ENCODE results near the gene RRAS. TPM values are rescaled to one million over a fixed set of nuclear protein-coding genes. Genes with fewer than 3 reads are reported as not detected.

The RRAS gene
- total and polyA plus RNA-seq, 12 donors: 6.8 to 180 (median 42.3) TPM

GRCh38 chr19:49601482-49602038, 38.4 kb downstream of the RRAS start:
- Histone ChIP-seq H3K9me3 (replicated peaks in 1 of 3) (no peaks in the 10 kb centered on the region), H3K4me3 (no peak overlapping the region), H3K36me3 (replicated peaks in 1 of 2) (peaks cover 0 to 88% of the 10 kb centered on the region in 2 donors), H3K27ac (no peak overlapping the region), H3K4me1 (replicated peaks in 1 of 2) (no peaks in the 10 kb centered on the region), H3K27me3 (no peaks in the 10 kb centered on the region)
- intact Hi-C loops (cut with DNase I): no loop called here
- no peak for DNase-seq
- 94 to 96% (median 95%) methylated on average over 19 to 37 of the region's 38 CpGs for WGBS, 4 donors
- TF ChIP-seq, protein P1, sequence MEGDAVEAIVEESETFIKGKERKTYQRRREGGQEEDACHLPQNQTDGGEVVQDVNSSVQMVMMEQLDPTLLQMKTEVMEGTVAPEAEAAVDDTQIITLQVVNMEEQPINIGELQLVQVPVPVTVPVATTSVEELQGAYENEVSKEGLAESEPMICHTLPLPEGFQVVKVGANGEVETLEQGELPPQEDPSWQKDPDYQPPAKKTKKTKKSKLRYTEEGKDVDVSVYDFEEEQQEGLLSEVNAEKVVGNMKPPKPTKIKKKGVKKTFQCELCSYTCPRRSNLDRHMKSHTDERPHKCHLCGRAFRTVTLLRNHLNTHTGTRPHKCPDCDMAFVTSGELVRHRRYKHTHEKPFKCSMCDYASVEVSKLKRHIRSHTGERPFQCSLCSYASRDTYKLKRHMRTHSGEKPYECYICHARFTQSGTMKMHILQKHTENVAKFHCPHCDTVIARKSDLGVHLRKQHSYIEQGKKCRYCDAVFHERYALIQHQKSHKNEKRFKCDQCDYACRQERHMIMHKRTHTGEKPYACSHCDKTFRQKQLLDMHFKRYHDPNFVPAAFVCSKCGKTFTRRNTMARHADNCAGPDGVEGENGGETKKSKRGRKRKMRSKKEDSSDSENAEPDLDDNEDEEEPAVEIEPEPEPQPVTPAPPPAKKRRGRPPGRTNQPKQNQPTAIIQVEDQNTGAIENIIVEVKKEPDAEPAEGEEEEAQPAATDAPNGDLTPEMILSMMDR (IDR thresholded peaks at IDR 0.05): no peak
- TF ChIP-seq POLR2A (IDR thresholded peaks at IDR 0.05): no peak

DNA sequence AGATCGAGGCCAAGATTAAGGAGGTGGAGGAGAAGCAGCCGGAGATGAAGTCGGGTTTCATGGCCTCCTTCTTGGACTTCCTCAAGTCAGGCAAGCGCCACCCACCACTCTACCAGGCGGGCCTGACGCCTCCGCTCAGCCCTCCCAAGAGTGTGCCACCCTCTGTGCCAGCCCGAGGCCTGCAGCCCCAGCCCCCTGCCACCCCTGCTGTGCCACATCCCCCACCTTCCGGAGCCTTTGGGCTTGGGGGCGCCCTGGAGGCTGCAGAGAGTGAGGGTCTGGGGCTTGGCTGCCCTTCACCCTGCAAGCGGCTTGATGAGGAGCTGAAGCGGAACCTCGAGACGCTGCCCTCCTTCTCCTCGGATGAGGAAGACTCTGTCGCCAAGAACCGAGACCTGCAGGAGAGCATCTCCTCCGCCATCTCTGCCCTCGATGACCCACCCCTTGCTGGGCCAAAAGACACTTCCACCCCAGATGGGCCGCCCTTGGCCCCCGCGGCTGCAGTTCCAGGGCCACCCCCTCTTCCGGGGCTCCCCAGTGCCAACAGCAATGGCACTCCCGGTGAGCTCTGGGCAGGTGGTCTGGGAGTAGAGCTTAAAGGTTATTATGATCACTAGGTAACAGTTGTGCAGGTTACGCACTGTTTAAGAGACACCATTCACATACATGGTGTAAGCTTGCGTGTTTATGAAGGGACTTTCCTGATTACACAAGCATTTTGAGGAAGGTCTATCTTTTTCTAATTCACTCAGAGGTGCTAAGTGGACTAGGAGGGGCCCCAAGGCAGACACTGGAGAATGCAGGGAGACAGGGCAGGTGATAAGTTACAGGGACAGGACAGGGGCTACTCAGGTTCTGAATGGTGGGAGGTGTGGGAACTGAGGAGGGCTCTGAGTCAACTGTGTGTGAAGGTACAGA, 40.3 kb downstream of the RRAS start:
- H3K27ac ChIP-seq: no peak overlapping the region
- intact Hi-C loops (cut with DNase I): loop anchor here in 1 of 2 donors (5.0 kb wide), 1 partner anchor 33 kb away; no protein-coding TSS in a partner anchor

DNA sequence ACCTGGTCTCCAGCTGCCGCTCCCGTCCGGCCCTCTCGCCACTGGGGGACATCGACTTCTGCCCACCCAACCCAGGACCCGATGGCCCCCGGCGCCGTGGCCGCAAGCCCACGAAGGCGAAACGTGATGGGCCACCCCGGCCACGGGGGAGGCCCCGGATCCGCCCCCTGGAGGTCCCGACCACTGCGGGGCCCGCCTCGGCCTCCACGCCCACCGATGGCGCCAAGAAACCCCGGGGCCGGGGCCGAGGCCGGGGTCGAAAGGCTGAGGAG, 42.3 kb downstream of the RRAS start:
- Histone ChIP-seq H3K9me3 (replicated peaks in 1 of 3) (no peaks in the 10 kb centered on the region), H3K4me1 (replicated peaks in 1 of 2) (peaks cover 6 to 15% of the 10 kb centered on the region in 2 donors), H3K36me3 (replicated peaks in 1 of 2) (peaks cover 0 to 87% of the 10 kb centered on the region in 2 donors), H3K27me3 (no peaks in the 10 kb centered on the region), H3K4me3 (no peak overlapping the region), H3K27ac (no peak overlapping the region)
- DNase-seq: no peak
- WGBS, 4 donors: 91 to 97% (median 94%) methylated on average over 20 to 29 of the region's 29 CpGs
- TF ChIP-seq POLR2A (IDR thresholded peaks at IDR 0.05): no peak
- TF ChIP-seq, protein P1 (IDR thresholded peaks at IDR 0.05): no peak
- intact Hi-C loops (cut with DNase I): loop anchor here in 1 of 2 donors (5.0 kb wide), 1 partner anchor 35 kb away; no protein-coding TSS in a partner anchor

More for the DNA sequence above, 40.3 kb downstream of the RRAS start:
- DNase-seq: no peak
- H3K9me3 ChIP-seq (replicated peaks in 1 of 3): no peaks in the 10 kb centered on the region
- no peak for TF ChIP-seq POLR2A (IDR thresholded peaks at IDR 0.05)
- TF ChIP-seq, protein P1 (IDR thresholded peaks at IDR 0.05): no peak
- 92 to 95% (median 93%) methylated on average over 12 to 26 of the region's 26 CpGs for WGBS, 4 donors
- H3K36me3 ChIP-seq (replicated peaks in 1 of 2): peaks cover 0 to 95% of the 10 kb centered on the region in 2 donors
- H3K4me3 ChIP-seq: no peak overlapping the region
- H3K4me1 ChIP-seq (replicated peaks in 1 of 2): no peaks in the 10 kb centered on the region
- H3K27me3 ChIP-seq: no peaks in the 10 kb centered on the region

DNA sequence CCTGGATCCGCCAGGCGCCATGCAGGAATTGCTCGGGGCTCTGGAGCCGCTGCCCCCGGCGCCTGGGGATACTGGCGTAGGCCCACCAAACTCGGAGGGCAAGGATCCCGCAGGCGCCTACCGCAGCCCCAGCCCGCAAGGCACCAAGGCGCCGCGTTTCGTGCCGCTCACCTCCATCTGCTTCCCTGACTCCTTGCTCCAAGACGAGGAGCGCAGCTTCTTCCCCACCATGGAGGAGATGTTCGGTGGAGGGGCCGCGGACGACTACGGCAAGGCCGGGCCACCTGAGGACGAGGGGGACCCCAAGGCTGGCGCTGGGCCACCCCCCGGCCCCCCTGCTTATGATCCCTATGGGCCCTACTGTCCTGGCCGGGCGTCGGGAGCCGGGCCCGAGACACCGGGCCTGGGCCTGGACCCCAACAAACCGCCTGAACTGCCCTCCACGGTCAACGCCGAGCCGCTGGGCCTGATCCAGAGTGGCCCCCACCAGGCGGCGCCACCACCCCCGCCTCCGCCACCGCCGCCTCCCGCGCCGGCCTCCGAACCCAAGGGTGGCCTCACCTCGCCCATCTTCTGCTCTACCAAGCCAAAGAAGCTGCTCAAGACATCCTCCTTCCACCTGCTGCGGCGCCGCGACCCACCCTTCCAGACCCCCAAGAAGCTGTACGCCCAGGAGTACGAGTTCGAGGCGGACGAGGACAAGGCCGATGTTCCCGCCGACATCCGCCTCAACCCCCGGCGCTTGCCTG, 42.8 kb downstream of the RRAS start:
- Histone ChIP-seq H3K4me3 (no peak overlapping the region), H3K36me3 (replicated peaks in 1 of 2) (peaks cover 0 to 82% of the 10 kb centered on the region in 2 donors), H3K27me3 (no peaks in the 10 kb centered on the region), H3K4me1 (replicated peaks in 1 of 2) (peaks cover 9 to 18% of the 10 kb centered on the region in 2 donors), H3K27ac (no peak overlapping the region), H3K9me3 (replicated peaks in 1 of 3) (no peaks in the 10 kb centered on the region)
- TF ChIP-seq POLR2A (IDR thresholded peaks at IDR 0.05): no peak
- TF ChIP-seq, protein P1 (IDR thresholded peaks at IDR 0.05): no peak
- no peak for DNase-seq
- 95 to 97% (median 96%) methylated on average over 47 to 65 of the region's 65 CpGs for WGBS, 4 donors
- intact Hi-C loops (cut with DNase I): loop anchor here in 1 of 2 donors (5.0 kb wide), 1 partner anchor 35 kb away; no protein-coding TSS in a partner anchor

All from adrenal gland (tissue), 12 donors.